HG03520 (cell line): ENCODE data around the gene SLC4A8.

Source experiments
- ATAC-seq: cut with Tn5 transposase; IDR thresholded peaks from one replicate; pipeline ENCODE4 v1.9.1; 2021; ENCODE audit warnings: mild to moderate bottlenecking, moderate library complexity; ENCODE audit not compliant: unreplicated experiment

SLC4A8 gene

DNA sequence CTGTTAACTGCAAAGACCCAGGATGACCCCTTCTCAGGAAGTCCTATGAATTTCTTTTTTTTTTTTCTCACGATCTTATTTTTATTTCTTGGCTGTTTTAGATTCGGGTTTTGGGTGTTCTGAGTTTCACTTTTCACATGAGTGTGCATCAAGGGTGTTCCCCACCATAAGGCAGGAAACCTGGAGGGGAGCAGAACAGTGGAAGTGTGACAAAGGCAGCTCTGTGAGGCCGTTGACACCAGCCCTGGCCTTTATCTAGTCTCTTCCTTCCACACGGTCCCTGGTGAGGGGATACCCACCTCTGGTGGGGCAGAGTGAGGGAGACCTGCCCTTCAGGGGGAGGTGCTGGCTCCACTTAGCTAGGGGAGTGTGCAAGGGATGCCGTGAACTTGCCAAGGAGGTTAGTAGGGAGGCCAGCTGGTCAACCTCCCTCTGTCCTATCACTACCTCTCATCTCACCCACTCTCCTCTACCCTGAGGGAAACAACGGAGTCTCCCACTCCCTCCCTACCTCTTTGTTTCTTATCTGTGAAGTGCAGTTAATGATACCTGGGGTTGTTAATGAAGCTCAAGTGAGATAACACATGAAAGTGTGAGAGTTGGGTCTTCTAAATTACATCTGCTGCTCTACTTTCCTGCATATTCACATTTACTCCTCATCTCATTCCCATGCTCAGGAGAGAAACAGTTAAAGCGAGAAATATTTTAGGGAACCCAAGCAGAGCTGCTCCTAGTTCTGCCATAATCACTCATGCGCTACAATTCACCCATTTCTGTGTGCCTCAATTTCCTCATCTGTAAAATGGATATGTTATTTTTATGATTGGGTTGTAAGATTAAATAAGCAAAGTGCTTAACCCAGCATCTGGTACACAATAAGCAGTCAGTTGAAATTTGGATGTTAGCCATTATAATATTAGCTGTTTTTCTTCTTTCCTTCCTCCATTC is 29.1 kb upstream of the SLC4A8 start:
- ATAC-seq = no peak

DNA sequence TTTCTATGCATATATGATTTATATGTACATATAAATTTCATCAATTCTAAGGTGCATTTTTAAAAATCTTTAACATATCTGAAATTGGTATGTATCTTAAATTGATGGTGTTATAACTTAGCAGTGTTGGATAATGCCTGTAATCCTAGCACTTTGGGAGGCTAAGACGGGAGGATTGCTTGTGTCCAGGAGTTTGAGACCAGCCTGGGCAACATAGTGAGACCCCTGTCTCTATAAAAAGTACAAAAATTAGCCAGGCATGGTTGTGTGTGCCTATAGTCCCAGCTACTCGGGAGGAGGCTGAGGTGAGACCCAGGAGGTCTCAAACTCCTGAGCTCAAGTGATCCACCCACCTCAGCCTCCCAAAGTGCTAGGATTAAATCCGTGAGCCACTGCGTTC is 27.0 kb upstream of the SLC4A8 start:
- ATAC-seq = no peak

DNA sequence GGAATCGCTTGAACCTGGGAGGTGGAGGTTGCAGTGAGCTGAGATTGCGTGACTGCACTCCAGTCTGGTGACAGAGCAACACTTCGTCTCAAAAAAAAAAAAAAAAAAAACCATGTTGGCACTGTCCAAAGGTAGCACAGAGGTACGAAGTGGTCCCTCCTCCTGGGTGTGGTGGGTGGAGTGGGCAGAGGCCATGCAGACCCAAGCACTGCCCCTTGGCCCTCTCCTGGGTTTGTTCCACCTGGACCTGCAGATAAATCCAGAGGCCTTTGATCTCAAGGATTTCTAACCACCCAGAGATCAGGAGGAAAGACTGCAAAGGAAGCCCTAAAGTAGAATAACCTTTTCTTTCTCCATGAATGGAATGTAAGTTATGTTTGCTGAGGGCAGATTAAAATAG is 24.7 kb upstream of the SLC4A8 start:
- no peak for ATAC-seq

DNA sequence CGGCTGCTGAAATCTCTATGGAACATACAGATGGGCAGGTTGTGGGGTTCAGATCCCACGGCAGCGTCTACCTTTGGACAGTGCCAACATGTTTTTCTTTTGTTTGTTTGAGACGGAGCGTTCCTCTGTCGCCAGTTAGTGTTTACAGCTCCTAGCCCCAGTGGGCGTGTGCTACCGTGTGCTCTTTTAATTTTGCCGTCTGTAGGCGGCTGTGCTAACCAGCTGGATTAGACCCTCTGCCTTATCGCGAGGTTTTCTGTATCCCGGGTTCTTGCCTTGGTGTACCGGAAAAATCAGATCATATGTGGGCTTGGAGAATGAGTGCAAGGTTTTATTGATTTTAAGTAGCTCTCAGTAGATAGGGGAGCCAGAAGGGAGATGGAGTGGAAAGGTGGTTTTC is 23.6 kb upstream of the SLC4A8 start:
- no peak for ATAC-seq

DNA sequence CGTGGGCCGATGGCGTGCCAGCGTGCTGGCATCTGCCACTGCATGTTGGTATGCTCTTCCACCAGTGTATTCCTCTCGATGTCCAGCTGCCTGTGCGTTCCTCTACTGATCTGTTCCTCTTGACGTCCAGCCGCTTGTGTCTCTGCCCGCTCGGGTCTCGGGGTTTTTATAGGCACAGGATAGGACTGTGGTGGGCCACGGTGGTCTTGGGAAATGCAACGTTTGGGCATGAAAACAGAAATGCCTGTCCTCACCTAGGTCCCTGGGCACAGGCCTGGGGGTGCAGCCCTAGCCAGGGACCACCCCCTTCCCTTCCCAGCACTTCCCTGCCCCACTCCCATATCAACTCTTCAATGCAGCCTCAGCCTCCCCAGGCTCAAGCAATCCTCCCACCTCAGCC is 23.1 kb upstream of the SLC4A8 start:
- no peak for ATAC-seq

DNA sequence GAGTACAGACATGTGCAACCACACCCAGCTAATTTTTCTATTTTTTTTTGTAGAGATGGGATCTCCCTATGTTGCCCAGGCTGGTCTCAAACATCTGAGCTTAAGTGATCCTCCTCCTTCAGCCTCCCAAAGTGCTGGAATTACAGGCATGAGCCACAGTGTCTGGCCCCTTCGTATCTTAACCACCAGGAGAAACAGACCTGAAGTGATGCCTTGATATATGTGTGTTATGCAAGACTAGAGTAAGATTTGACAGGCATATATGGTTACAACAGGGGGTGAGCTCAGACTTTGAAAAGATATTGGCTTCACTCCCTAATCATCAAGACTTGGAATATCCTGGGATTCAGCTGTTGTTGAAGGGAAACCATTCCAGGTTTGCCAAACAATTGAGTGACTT is 22.7 kb upstream of the SLC4A8 start:
- ATAC-seq = no peak

DNA sequence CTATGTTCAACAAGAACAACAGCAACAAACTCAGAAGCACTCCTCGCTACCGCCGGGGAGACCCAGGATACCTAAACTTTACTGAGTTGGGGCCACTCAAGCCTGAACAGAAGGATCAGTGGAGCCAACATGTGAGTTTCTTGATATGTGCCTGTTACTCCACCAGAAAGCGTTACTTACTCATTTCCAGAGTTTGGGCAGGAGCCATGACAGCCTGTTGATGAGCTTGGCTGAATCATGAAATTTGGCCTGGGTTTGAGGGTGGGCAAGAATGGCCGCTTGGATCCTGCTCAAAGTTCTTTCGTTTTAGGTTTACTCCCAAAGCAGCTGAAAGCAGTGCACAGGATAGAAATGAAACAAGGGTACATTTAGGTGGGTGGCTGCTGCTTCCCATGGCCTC is 21.5 kb upstream of the SLC4A8 start:
- ATAC-seq = no peak

DNA sequence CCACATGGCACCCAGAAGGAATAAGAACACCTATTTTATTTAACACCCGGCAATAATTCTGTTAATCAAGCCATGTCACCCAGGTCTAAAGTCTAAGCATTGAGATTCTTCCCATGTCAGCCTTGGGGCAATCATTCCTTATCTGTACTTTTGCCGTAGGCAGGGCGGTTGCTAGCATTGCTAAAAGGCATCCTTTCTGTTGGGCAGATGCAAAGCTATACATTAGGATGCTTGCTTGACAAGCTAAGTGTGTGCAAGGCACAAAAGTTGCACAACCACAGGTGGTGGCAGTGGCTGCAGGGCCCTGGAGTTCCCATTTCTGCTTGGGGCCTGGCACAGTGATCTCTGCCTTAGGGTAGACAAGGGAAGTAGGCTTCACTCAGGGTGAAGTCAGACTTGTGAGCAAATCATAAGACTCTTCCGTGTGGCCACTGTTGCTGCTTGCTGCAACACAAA is 20.9 kb upstream of the SLC4A8 start:
- ATAC-seq = no peak

DNA sequence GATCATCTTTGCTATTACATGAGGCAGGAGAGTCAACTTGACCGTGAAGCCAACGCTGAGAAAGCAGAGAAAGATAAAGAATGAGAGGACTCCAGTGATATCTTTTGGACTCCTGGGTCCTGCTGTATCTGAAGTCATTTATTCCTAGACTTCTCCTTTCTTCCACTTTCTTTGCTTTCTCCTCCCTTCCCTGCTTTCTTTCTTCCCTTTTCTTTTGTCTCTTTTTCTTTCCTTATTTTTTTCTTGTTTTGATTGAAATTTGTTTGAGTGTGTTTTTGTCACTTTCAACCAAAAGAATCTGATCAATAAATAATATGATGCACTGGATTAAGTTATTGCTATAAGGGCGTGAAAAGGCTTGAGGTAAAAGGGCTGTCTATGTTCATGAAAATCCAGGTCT is 20.0 kb upstream of the SLC4A8 start:
- ATAC-seq = no peak

DNA sequence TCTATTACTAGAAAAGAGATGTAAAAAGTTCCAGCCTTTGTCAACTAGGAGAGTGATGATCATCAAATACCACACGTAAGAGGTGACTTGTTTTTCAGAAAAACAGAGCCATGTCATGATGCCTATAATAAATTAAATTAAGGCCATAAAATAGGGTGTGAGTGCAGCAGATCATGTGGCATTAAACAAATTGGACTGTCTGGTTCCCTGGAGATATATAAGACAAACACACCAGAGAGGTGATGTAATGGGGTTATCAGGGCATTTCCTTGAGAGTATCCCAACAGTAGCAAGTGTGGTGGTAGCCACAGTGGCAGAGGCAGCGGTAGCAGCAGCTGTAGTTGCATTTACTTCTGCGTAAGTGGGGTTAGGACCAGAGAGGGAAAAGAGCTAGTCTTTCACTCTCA is 18.8 kb upstream of the SLC4A8 start:
- no peak for ATAC-seq

DNA sequence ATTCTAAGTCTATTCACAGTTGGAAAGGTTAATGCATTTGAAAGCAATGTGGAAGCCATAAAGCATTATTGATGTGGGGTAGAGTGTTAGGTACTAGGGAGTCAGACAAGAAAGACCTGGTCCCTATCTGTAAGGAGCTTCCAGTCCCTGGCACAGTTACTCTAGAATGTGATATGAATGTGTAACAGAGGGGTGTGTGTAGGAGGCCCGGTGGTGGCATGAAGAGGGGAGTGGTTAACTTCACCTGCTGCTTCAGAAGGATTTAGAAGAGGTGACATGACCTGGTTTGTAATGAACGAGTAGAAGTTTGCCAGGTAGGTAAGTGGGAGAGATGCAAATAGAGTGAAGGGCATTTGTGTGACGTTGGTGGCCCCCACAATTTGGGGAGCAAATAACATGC is 18.3 kb upstream of the SLC4A8 start:
- ATAC-seq = no peak

DNA sequence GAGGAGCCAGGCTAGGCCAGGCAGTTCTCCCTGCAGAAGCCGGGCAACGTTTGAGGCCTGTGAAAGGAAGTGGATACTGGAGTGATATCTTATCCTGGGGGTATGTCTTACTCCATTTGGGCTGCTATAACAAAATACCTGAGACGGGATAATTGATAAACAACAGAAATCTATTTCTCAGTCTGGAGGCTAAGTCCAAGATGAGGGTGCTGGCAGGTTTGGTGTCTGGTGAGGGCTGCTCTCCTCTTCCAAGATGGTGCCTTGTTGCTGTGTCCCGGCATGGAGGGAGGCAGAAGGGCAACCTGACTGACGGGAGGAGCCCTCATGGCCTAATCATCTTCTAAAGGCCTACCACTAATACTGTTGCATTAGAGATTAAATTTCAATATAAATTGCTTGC is 17.8 kb upstream of the SLC4A8 start:
- no peak for ATAC-seq

DNA sequence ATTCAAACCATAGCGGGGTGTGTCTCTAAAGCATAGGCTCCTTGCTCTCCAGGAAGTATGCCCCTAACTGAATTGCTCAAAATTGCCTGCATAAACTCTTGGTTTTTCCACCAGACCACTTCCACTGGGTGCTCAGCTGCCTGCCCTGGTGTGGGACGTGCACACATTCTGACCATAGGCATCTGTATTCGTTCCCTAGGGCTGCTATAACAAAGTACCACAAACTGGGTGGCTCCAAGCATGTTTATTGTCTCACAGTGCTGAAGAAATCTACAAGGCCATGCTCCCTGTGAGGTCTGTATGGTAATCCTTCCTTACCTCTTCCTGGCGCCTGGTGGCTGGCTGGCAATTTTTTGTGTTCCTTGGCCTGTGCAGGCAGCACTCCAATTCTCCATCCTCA is 17.0 kb upstream of the SLC4A8 start:
- no peak for ATAC-seq

DNA sequence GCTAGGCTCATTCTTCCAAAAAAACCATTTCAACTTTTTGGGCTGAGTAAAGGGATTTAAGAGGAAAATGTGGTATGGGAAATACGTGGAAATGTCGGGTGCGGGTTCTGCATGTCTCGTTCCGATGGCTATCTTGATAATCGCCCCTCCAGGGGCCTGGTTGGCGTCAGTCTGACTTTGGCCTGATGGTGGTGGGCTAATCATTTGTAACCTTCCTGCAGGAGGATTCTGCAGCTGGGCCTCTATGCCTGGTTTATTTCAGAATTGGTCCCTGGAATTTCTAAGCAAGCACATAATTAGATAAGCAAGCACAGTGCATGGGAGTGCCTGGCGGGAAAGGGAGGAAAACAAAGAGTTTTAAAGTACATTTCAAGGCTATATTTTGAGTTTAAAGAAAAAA is 14.8 kb upstream of the SLC4A8 start:
- no peak for ATAC-seq

DNA sequence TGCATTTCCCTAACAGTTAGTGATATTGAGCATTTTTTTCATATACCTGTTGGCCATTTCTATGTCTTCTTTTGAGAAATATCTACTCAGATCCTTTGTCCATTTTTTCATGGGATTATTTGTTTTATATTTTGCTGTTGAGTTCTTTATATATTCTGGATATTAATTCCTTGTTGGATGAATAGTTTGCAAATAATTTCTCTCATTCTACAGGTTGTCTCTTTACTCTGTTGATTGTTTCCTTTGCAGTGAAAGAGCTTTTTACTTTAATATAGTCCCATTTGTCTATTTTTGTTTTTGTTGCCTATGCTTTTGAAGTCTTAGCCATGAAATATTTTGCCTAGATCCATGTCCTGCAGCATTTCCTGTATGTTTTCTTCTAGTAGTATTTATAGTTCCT is 11.5 kb upstream of the SLC4A8 start:
- no peak for ATAC-seq

DNA sequence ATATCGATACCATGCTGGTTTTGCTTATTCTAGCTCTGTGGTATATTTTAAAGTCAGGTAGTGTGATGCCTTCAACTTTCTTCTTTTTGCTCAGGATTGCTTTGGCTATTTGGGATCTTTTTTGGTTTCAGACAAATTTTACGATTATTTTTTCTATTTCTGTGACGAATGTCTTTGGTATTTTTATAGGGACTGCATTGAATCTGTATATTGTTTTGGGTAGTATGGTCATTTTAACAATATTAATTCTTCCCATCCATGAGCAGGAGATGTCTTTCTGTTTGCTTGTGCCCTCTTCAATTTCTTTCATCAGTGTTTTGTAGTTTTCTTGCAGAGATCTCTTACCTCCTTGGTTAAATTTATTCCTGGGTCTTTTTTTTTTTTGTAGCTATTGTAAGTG is 10.8 kb upstream of the SLC4A8 start:
- no peak for ATAC-seq

DNA sequence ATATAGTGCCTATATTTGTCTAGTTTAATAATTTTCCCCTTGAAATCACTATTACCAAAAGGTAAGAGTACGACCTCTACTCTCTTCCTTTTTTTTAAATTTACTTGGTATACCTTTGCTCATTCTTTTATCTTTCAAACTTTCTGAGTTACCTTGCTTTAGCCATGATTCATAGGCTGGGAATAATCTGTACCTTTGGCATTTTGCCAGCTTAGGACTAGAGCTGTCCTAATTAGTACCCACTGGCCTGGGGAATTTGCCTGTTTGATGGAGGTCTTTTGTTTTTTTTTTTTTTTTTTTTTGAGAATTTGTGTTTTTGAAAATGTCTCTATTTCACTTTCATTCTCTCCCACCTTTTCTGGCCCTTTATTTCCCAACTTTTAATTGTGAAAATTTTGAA is 8.7 kb upstream of the SLC4A8 start:
- ATAC-seq = no peak

DNA sequence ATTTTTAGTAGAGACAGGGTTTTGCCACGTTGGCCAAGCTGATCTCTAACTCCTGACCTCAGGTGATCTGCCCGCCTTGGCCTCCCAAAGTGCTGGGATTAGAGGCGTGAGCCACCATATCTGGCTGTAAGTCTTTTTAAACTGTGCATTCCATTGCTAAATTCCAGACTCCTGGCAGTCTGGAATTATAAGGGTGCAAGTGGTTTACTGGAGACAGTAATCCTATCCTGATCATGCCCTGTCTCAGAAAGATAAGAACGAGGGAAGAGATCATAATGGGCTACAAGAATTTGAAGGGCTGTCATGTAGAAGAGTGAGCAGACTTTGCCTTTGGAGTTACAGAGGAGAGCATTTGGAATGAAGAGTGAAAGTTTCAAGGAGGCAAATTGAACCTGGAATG is 6.8 kb upstream of the SLC4A8 start:
- ATAC-seq = no peak

DNA sequence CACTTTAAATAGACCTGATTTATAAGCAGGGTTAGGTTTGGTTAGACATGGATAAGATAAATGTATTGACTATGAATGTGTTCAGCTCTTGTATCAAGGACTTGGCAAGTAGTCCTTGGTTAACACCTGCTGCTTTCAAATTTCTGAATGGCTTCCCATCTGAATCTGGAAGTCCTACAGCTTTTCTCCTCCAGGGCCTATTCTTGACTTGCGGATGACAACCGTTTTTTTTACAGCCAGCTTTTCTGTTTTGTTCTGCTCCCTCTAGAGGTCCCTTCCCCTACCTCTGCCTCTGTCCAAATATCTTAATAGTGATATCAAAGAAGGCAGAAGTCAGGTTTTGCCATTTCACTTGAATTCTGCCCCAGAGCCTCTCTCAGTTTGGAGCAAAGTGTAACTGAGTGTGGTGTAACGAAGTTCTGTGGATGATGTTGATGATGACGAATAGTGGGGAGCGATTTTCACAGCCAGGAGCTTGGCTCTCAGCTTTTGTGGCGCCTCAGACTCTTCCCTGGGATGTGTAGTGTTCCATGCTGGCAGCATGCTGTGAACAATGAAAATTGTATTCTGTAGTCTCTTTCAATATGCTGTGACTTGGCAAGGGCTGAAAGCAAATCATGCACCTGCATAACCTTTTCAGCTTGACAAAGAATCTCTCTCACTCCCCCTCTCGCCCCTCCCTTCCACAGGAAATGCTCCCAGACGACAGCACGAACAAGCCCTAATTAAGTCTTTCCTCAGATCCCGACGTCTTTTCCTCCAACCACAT is 5.0 kb upstream of the SLC4A8 start:
- no peak for ATAC-seq

DNA sequence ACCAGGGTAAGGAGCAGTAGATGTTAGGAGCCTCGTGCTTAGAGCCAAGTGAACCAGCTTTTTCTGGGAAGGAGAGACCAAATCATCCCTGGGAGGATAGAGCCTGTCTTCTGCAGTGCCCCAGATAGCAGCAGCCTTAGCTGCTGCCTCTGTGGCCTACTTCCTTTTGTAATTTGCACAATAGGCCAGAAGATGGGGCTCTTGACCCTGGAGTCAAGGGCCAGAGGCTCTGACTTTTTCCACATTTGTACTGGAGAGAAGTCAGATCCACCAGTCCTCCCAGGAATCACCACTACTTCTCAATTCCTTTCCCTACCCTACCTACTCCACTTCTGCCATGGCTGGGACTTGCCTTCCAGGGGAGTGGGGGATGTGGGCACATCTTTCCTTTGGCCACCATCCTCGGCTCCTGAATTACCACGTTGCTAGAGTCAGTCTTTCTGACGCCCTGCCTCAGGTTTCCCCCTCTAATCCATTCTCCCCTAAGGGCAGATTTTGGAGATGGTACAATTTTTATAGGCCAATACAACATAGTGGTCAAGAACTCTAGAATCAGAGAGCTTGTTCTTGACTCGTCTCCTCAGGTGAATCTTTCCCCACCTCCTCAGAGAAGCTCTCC is 3.3 kb upstream of the SLC4A8 start:
- ATAC-seq = no peak

DNA sequence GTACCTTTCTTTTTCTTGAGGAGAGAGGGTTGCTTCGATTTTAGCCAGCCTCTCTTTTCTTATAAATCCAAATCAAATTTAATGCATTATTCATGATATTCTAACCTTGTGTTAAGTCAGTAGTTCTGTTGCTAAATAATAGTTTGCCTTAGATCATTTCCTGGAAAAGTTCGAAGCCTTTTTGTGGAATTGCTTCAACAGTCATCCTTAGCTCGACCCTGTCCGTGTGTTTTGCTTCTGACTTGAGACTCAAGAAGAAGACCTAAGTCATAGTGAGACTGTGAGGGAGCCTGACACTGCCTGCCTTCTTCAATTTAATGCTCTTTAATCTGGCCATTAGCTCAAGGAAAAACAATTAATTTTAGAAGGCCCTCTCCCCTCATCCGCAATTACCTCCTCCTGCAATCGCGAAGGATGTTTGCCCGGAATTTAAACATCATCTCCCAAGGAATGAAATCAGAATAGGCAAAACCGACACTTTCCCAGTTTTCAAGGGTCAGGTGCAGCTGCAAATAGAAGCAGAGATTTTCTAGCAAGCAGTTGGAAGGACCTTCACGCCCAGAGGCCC is 453 bp upstream of the SLC4A8 start:
- no peak for ATAC-seq
